ENCODE results near the gene LARP1.

The LARP1 gene

GRCh38 chr5:154815684-154816247, 60.6 kb downstream of the LARP1 start:
- Histone ChIP-seq H3K27me3 (ENCODE audit: insufficient read depth, low read depth, severe bottlenecking) (no peaks in the 10 kb centered on the region), H3K27ac (no peak overlapping the region), H3K4me3 (ENCODE audit: low read depth, low read length) (no peak overlapping the region), H3K36me3 (peaks cover 72% of the 10 kb centered on the region), H3K9me3 (ENCODE audit: severe bottlenecking) (no peaks in the 10 kb centered on the region)
- no peak for TF ChIP-seq CTCF (IDR thresholded peaks at IDR 0.05; ENCODE audit: low read depth, low read length)
- DNase-seq, result no peak

GRCh38 chr5:154816891-154817492, 61.8 kb downstream of the LARP1 start:
- no peak for TF ChIP-seq CTCF (IDR thresholded peaks at IDR 0.05; ENCODE audit: low read depth, low read length)
- DNase-seq, result no peak
- H3K4me3 ChIP-seq (ENCODE audit: low read depth, low read length), result no peak overlapping the region
- no peaks in the 10 kb centered on the region for H3K9me3 ChIP-seq (ENCODE audit: severe bottlenecking)
- peaks cover 60% of the 10 kb centered on the region for H3K36me3 ChIP-seq
- no peak overlapping the region for H3K27ac ChIP-seq
- no peaks in the 10 kb centered on the region for H3K27me3 ChIP-seq (ENCODE audit: insufficient read depth, low read depth, severe bottlenecking)

- no peaks in the 10 kb centered on the region for H3K27me3 ChIP-seq (ENCODE audit: insufficient read depth, low read depth, severe bottlenecking)
- no peaks in the 10 kb centered on the region for H3K9me3 ChIP-seq (ENCODE audit: severe bottlenecking)
- H3K4me3 ChIP-seq (ENCODE audit: low read depth, low read length), result no peak overlapping the region
- no peak for DNase-seq
- peaks cover 54% of the 10 kb centered on the region for H3K36me3 ChIP-seq
- TF ChIP-seq CTCF (IDR thresholded peaks at IDR 0.05; ENCODE audit: low read depth, low read length), result no peak
- no peak overlapping the region for H3K27ac ChIP-seq
Observed at GRCh38 chr5:154817815-154818214, 62.6 kb downstream of the LARP1 start.

- no peak for DNase-seq
- H3K36me3 ChIP-seq, result peaks cover 46% of the 10 kb centered on the region
- H3K27ac ChIP-seq, result no peak overlapping the region
- H3K4me3 ChIP-seq (ENCODE audit: low read depth, low read length), result no peak overlapping the region
- no peaks in the 10 kb centered on the region for H3K9me3 ChIP-seq (ENCODE audit: severe bottlenecking)
- H3K27me3 ChIP-seq (ENCODE audit: insufficient read depth, low read depth, severe bottlenecking), result no peaks in the 10 kb centered on the region
- TF ChIP-seq CTCF (IDR thresholded peaks at IDR 0.05; ENCODE audit: low read depth, low read length), result no peak
Observed at GRCh38 chr5:154818471-154819116, 63.4 kb downstream of the LARP1 start.

- Histone ChIP-seq H3K36me3 (peaks cover 38% of the 10 kb centered on the region), H3K27ac (no peak overlapping the region), H3K27me3 (ENCODE audit: insufficient read depth, low read depth, severe bottlenecking) (no peaks in the 10 kb centered on the region), H3K4me3 (ENCODE audit: low read depth, low read length) (no peak overlapping the region), H3K9me3 (ENCODE audit: severe bottlenecking) (no peaks in the 10 kb centered on the region)
- TF ChIP-seq CTCF (IDR thresholded peaks at IDR 0.05; ENCODE audit: low read depth, low read length), result no peak
- DNase-seq, result no peak
Observed at GRCh38 chr5:154819546-154819945, 64.4 kb downstream of the LARP1 start.
